ENCODE results near the gene DPEP3.

GRCh38 chr16:67976205-67976604 lies 4.1 kb downstream of the DPEP3 start:
- TF ChIP-seq EZH2 (IDR thresholded peaks at IDR 0.05; ENCODE audit: borderline replicate concordance, low read length) (no peak), CTCF (IDR thresholded peaks at IDR 0.05; ENCODE audit: low read length) (no peak)

Data from OCI-LY1 (cell line).